GM12875 (cell line): ENCODE results near the gene CST5.

Experiments
- H3K4me3 ChIP-seq: one replicate; pipeline ENCODE4 v1.5.1; 2011; ENCODE audit warnings: low read depth, low read length, control low read depth
- TF ChIP-seq, protein P1 (sequence below): IDR thresholded peaks from 2 replicates; pipeline ENCODE4 v1.5.1; 2011; ENCODE audit warnings: low read depth, mild to moderate bottlenecking, control low read depth, inconsistent platforms, low read length, moderate library complexity, borderline replicate concordance; ENCODE audit not compliant: insufficient read depth

Gene CST5

GRCh38 chr20:23879328-23879798, at the start of gene CST5:
CST5 (minus strand) TSS chr20:23879748; CDS start chr20:23879676, 72 bp downstream.
- TF ChIP-seq, protein P1, sequence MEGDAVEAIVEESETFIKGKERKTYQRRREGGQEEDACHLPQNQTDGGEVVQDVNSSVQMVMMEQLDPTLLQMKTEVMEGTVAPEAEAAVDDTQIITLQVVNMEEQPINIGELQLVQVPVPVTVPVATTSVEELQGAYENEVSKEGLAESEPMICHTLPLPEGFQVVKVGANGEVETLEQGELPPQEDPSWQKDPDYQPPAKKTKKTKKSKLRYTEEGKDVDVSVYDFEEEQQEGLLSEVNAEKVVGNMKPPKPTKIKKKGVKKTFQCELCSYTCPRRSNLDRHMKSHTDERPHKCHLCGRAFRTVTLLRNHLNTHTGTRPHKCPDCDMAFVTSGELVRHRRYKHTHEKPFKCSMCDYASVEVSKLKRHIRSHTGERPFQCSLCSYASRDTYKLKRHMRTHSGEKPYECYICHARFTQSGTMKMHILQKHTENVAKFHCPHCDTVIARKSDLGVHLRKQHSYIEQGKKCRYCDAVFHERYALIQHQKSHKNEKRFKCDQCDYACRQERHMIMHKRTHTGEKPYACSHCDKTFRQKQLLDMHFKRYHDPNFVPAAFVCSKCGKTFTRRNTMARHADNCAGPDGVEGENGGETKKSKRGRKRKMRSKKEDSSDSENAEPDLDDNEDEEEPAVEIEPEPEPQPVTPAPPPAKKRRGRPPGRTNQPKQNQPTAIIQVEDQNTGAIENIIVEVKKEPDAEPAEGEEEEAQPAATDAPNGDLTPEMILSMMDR, result no peak
- no peak within 1 kb of the TSS for H3K4me3 ChIP-seq

- no peak overlapping the region for H3K4me3 ChIP-seq
- TF ChIP-seq, protein P1, result no peak
Observed at GRCh38 chr20:23928788-23929187, 49.2 kb upstream of the CST5 start.

DNA sequence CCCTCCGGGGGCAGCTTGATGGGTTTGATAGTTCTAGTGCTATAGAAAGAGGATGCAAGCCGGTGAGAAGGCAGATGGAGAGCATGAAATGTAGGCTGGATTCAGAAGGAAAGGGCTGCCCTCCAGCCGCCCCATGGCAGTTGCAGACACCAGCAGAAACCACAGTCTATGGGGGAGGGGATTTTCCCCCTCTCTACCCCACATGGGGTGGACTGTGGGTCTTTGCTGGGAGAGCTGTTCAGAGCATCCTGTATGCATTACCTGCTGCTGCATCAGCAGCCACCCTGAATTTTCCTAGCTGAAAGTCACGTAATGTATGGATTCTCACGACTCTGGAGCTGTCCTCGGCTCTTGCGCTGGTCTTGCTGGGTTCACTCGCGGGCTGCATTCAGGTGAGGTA, 48.8 kb upstream of the CST5 start:
- no peak overlapping the region for H3K4me3 ChIP-seq
- TF ChIP-seq, protein P1, result no peak

GRCh38 chr20:23926944-23927872, 47.7 kb upstream of the CST5 start:
- H3K4me3 ChIP-seq, result no peak overlapping the region

GRCh38 chr20:23926526-23926880, 47.0 kb upstream of the CST5 start:
- TF ChIP-seq, protein P1, result no peak
- H3K4me3 ChIP-seq, result no peak overlapping the region

More at GRCh38 chr20:23926944-23927872, 47.7 kb upstream of the CST5 start:
- TF ChIP-seq, protein P1, result no peak

- H3K4me3 ChIP-seq, result no peak overlapping the region
- TF ChIP-seq, protein P1, result no peak
Observed at GRCh38 chr20:23925789-23926525, 46.4 kb upstream of the CST5 start.
